Gastrocnemius medialis (tissue), 4 donors: Measurements from ENCODE around the gene FRA10AC1. TPM values are rescaled to one million over a fixed set of nuclear protein-coding genes. Genes with fewer than 3 reads are reported as not detected.

Source experiments
- ATAC-seq, 2 donors: fragments of 150-250 bp; one replicate each; pipeline ENCODE4 v1.9.1; 2016
- DNase-seq, 2 donors: peaks; one replicate each; pipeline ENCODE4 v3.0.0-alpha.2; 2019
- H3K27ac ChIP-seq, 4 donors: fragments of 200-600 bp; sonication (generic); 1 replicate in 1 of 4; 2 replicates in 3 of 4; pipeline ENCODE4 v1.5.1; 2016 to 2018; ENCODE audit warnings: mild to moderate bottlenecking in 2 of 4, moderate library complexity in 1 of 4
- H3K27me3 ChIP-seq, 3 donors: fragments of 200-600 bp; sonication (generic) in 2 of 3; 1 replicate in 1 of 3; 2 replicates in 2 of 3; pipeline versions ENCODE4 v1.5.1 to v1.6.0; 2016 to 2019; ENCODE audit warnings: mild to moderate bottlenecking in 1 of 3, moderate library complexity in 1 of 3
- H3K36me3 ChIP-seq, 2 donors: fragments of 200-600 bp; sonication (generic) in 1 of 2; one replicate each; pipeline ENCODE4 v1.5.1; 2017 to 2018
- H3K4me1 ChIP-seq, 2 donors: fragments of 200-600 bp; sonication (generic) in 1 of 2; one replicate each; pipeline ENCODE4 v1.5.1; 2016 to 2017; ENCODE audit warnings: mild to moderate bottlenecking in 2 of 2
- H3K4me3 ChIP-seq, 4 donors: fragments of 200-600 bp; sonication (generic) in 3 of 4; 1 replicate in 1 of 4; 2 replicates in 3 of 4; pipeline ENCODE4 v1.5.1; 2016 to 2019; ENCODE audit warnings: mild to moderate bottlenecking in 2 of 4
- H3K9me3 ChIP-seq, 3 donors: fragments of 200-600 bp; sonication (generic) in 2 of 3; 1 replicate in 1 of 3; 2 replicates in 2 of 3; pipeline ENCODE4 v1.5.1; 2016 to 2019
- POLR2A ChIP-seq, 2 donors: fragments of 450-650 bp; IDR thresholded peaks; one replicate each; pipeline ENCODE4 v1.6.1; 2017; ENCODE audit warnings: antibody characterized with exemption in 2 of 2, mild to moderate bottlenecking in 2 of 2, moderate library complexity in 2 of 2
- in situ Hi-C, 4 donors: fragments of 200-750 bp; cut with MboI; loops; one replicate each; pipeline versions ENCODE4 v1.15.0 to v1.8.0; 2017; ENCODE audit warnings: low sequenced_read_pairs in 4 of 4
- intact Hi-C: fragments of 100-400 bp; cut with DNase I; formaldehyde crosslinking; loops from one replicate; pipeline ENCODE4 v1.15.1; 2023; ENCODE audit warnings: low total_unique reads
- total RNA-seq, 4 donors: library from RNA; depleted of rRNA; stranded (reverse); fragments of >200 nt; gene quantifications; one replicate each; pipeline versions ENCODE4 v1.1.0 to v1.2.3, GENCODE V29; 2016
- TF ChIP-seq, protein P1 (sequence below), 5 experiments: fragments of 450-650 bp in 3 of 5; fragments of 200-600 bp in 2 of 5; sonication (generic) in 2 of 5; IDR thresholded peaks in 4 of 5; conservative IDR thresholded peaks in 1 of 5; 1 replicate in 4 of 5; 2 replicates in 1 of 5; pipeline ENCODE4 v1.5.1; 2016 to 2019; ENCODE audit warnings: antibody characterized with exemption in 5 of 5, mild to moderate bottlenecking in 3 of 5, moderate library complexity in 3 of 5

The FRA10AC1 gene
- total RNA-seq, 4 donors from 2014 or later, result 4.9 to 10.5 (median 5.5) TPM

- TF ChIP-seq POLR2A (IDR thresholded peaks at IDR 0.05), result no peak
- TF ChIP-seq, protein P1, sequence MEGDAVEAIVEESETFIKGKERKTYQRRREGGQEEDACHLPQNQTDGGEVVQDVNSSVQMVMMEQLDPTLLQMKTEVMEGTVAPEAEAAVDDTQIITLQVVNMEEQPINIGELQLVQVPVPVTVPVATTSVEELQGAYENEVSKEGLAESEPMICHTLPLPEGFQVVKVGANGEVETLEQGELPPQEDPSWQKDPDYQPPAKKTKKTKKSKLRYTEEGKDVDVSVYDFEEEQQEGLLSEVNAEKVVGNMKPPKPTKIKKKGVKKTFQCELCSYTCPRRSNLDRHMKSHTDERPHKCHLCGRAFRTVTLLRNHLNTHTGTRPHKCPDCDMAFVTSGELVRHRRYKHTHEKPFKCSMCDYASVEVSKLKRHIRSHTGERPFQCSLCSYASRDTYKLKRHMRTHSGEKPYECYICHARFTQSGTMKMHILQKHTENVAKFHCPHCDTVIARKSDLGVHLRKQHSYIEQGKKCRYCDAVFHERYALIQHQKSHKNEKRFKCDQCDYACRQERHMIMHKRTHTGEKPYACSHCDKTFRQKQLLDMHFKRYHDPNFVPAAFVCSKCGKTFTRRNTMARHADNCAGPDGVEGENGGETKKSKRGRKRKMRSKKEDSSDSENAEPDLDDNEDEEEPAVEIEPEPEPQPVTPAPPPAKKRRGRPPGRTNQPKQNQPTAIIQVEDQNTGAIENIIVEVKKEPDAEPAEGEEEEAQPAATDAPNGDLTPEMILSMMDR (IDR thresholded peaks at IDR 0.05 in 4 of 5, conservative IDR thresholded peaks at IDR 0.05 in 1 of 5), result no peak
- Histone ChIP-seq H3K27me3 (no peaks in the 10 kb centered on the region), H3K9me3 (no peaks in the 10 kb centered on the region), H3K36me3 (peaks cover 0 to 76% of the 10 kb centered on the region in 2 donors), H3K27ac (no peak overlapping the region), H3K4me1 (no peaks in the 10 kb centered on the region), H3K4me3 (no peak overlapping the region)
- ATAC-seq (no peak), DNase-seq (no peak)
- in situ Hi-C loops, result loop anchor here in 1 of 4 donors (10.0 kb wide), 1 partner anchor 129 kb away; no protein-coding TSS in a partner anchor
- intact Hi-C loops, result no loop called here
Measured at GRCh38 chr10:93673791-93674190, 28.6 kb downstream of the FRA10AC1 start.

- Histone ChIP-seq H3K4me1 (no peaks in the 10 kb centered on the region), H3K36me3 (peaks cover 0 to 77% of the 10 kb centered on the region in 2 donors), H3K9me3 (no peaks in the 10 kb centered on the region), H3K27ac (no peak overlapping the region), H3K4me3 (no peak overlapping the region), H3K27me3 (no peaks in the 10 kb centered on the region)
- intact Hi-C loops, result no loop called here
- no peak for TF ChIP-seq POLR2A (IDR thresholded peaks at IDR 0.05)
- TF ChIP-seq, protein P1 (IDR thresholded peaks at IDR 0.05 in 4 of 5, conservative IDR thresholded peaks at IDR 0.05 in 1 of 5), result no peak
- no peak for ATAC-seq
- DNase-seq, result no peak
- in situ Hi-C loops, result loop anchor here in 1 of 4 donors (10.0 kb wide), 1 partner anchor 128 kb away; no protein-coding TSS in a partner anchor
Measured at GRCh38 chr10:93672890-93673289, 29.5 kb downstream of the FRA10AC1 start.

- Histone ChIP-seq H3K9me3 (no peaks in the 10 kb centered on the region), H3K4me3 (no peak overlapping the region), H3K27me3 (no peaks in the 10 kb centered on the region), H3K27ac (no peak overlapping the region), H3K4me1 (no peaks in the 10 kb centered on the region), H3K36me3 (peaks cover 0 to 79% of the 10 kb centered on the region in 2 donors)
- DNase-seq (no peak), ATAC-seq (no peak)
- intact Hi-C loops, result no loop called here
- in situ Hi-C loops, result loop anchor here in 1 of 4 donors (10.0 kb wide), 1 partner anchor 127 kb away; no protein-coding TSS in a partner anchor
- no peak for TF ChIP-seq POLR2A (IDR thresholded peaks at IDR 0.05)
- TF ChIP-seq, protein P1 (IDR thresholded peaks at IDR 0.05 in 4 of 5, conservative IDR thresholded peaks at IDR 0.05 in 1 of 5), result no peak
Measured at GRCh38 chr10:93672022-93672678, 30.2 kb downstream of the FRA10AC1 start.

DNA sequence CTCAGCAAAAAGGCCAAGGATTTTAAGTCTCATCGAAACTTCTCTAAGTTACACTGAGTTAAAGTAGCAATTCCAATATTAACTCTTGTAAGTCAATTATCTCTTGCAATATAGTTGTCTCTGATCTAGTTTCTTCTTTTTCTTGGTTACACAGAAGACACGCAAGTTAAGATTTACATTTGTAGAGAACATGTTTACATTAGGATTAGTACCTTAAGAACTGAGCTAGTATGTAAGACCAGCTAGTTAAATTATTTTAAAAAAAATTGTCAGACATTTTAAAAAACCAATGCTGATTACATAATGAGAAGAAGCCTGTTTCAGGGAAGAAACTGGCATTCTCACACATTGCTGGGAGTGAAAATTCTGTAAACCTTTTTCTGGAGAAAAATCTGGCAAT lies 31.4 kb downstream of the FRA10AC1 start:
- Histone ChIP-seq H3K27ac (no peak overlapping the region), H3K36me3 (peaks cover 0 to 79% of the 10 kb centered on the region in 2 donors), H3K4me1 (no peaks in the 10 kb centered on the region), H3K27me3 (no peaks in the 10 kb centered on the region), H3K4me3 (no peak overlapping the region), H3K9me3 (no peaks in the 10 kb centered on the region)
- intact Hi-C loops (no loop called here), in situ Hi-C loops (loop anchor here in 1 of 4 donors (10.0 kb wide), 1 partner anchor 126 kb away; no protein-coding TSS in a partner anchor)
- no peak for DNase-seq
- ATAC-seq, result no peak
- TF ChIP-seq POLR2A (IDR thresholded peaks at IDR 0.05), result no peak
- TF ChIP-seq, protein P1 (IDR thresholded peaks at IDR 0.05 in 4 of 5, conservative IDR thresholded peaks at IDR 0.05 in 1 of 5), result no peak
